Ovary (tissue), 9 donors: Measurements from ENCODE around the gene AGAP5. TPM values are rescaled to one million over a fixed set of nuclear protein-coding genes. Genes with fewer than 3 reads are reported as not detected.

Source experiments
- DNase-seq, 5 donors: peaks; one replicate each; pipeline ENCODE4 v3.0.0-alpha.2; 2019 to 2020
- H3K27ac ChIP-seq, 2 donors: fragments of 200-600 bp; one replicate each; pipeline versions ENCODE4 v1.5.1 to v1.8.0; 2019 to 2022
- H3K27me3 ChIP-seq: fragments of 200-600 bp; one replicate; pipeline ENCODE4 v1.8.0; 2022
- H3K36me3 ChIP-seq: fragments of 200-600 bp; sonication (generic); one replicate; pipeline ENCODE4 v1.5.1; 2019
- H3K4me1 ChIP-seq: one replicate; pipeline ENCODE4 v1.8.1; 2013; ENCODE audit warnings: mild to moderate bottlenecking, moderate library complexity; ENCODE audit not compliant: insufficient read depth
- H3K4me3 ChIP-seq: fragments of 200-600 bp; sonication (generic); one replicate; pipeline ENCODE4 v1.5.1; 2017
- H3K9me3 ChIP-seq, 2 donors: fragments of 200-600 bp in 1 of 2; sonication (generic) in 1 of 2; one replicate each; pipeline versions ENCODE4 v1.5.1 to v1.8.1; 2013 to 2019; ENCODE audit warnings: mild to moderate bottlenecking in 1 of 2, moderate library complexity in 1 of 2
- EP300 ChIP-seq: sonication (generic); formaldehyde crosslinking; IDR thresholded peaks from one replicate; pipeline ENCODE4 v1.6.1; 2017; ENCODE audit warnings: antibody characterized with exemption
- POLR2A ChIP-seq: fragments of 450-650 bp; IDR thresholded peaks from one replicate; pipeline ENCODE4 v1.6.1; 2017; ENCODE audit warnings: antibody characterized with exemption, mild to moderate bottlenecking, moderate library complexity
- WGBS, 3 donors: extraction: QIAGEN DNeasy Blood & Tissue Kit in 1 of 3; methylation state at CpG; one replicate each; pipeline versions ENCODE4 v1.1.5 to v1.1.7; 2013 to 2017; 5-methylcytosine and 5-hydroxymethylcytosine counted together
- intact Hi-C, 4 donors: fragments of 100-400 bp; cut with DNase I; formaldehyde crosslinking; loops; one replicate each; pipeline versions ENCODE4 v1.11.0 to v1.15.1; 2022 to 2023
- polyA plus RNA-seq, 2 donors: library from polyadenylated mRNA; stranded (reverse); fragments of 200-250 nt in 1 of 2; fragments of 350-450 nt in 1 of 2; fragmentation: Illumina TruSeq in 1 of 2; extraction: RNeasy Lipid Tissue Mini Kit (QIAGEN cat#74804) in 1 of 2; gene quantifications; one replicate each; pipeline ENCODE4 v1.2.3, GENCODE V29; 2013 to 2014
- total RNA-seq, 7 donors: library from RNA; depleted of rRNA in 2 of 7; stranded (reverse); fragments of >200 nt in 2 of 7; fragmentation: NEBNext Ultra II Directional in 3 of 7; extraction: Animal tissue kit (Norgen Biotek cat#: 25700) in 3 of 7; gene quantifications; one replicate each; pipeline versions ENCODE4 v1.1.0 to v1.2.4, GENCODE V29; 2016 to 2023
- TF ChIP-seq, protein P1 (sequence below), 3 donors: fragments of 450-650 bp in 2 of 3; fragments of 200-600 bp in 1 of 3; IDR thresholded peaks; one replicate each; pipeline versions ENCODE4 v1.5.1 to v1.8.0; 2016 to 2022; ENCODE audit warnings: antibody characterized with exemption in 3 of 3, mild to moderate bottlenecking in 1 of 3
- donor health status: DM: no; HTN: no; CAD: no; lungs with moderate emphysema.
- donor health status: DM: no; HTN: no; CAD: no.
- donor health status: Bipolar disorder and iron deficiency.
- donor health status: DM: yes; HTN: yes; CAD: no.
- donor health status: DM: no; HTN: no; CAD: no.
- donor health status: DM: yes; HTN: yes; CAD: no.

Gene AGAP5
- total and polyA plus RNA-seq, 9 donors = 2.0 to 11.1 (median 6.6) TPM

DNA sequence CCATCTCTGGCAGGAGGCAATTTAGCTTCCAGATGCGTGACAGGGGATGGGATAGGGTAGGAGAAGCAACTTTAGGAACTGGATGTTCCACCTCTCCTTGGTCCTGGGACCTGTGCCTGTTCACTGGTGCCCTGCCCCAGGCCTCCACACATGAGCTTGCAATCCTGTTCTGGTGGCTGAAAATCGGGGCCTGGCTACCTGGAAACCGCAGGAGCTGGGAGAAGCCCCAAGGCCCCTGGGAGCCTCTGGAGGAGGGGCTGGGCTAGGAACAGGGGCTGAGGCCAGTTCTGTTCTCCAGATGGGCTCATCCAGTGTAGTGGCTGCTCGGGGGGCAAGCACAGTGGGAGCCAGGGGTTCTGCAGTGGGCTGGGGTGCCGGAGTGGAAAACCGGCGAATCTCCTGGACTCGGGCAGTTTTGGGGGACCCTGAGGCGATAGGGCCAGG lies 51.3 kb downstream of the AGAP5 start:
- Histone ChIP-seq H3K9me3 (no peaks in the 10 kb centered on the region), H3K4me3 (no peak overlapping the region), H3K4me1 (no peaks in the 10 kb centered on the region), H3K27ac (no peak overlapping the region), H3K27me3 (no peaks in the 10 kb centered on the region), H3K36me3 (no peaks in the 10 kb centered on the region)
- 90 to 92% (median 91%) methylated on average over 9 of the region's 9 CpGs for WGBS, 3 donors
- DNase-seq = no peak
- intact Hi-C loops = no loop called here
- TF ChIP-seq EP300 = no peak
- TF ChIP-seq POLR2A = no peak
- TF ChIP-seq, protein P1, sequence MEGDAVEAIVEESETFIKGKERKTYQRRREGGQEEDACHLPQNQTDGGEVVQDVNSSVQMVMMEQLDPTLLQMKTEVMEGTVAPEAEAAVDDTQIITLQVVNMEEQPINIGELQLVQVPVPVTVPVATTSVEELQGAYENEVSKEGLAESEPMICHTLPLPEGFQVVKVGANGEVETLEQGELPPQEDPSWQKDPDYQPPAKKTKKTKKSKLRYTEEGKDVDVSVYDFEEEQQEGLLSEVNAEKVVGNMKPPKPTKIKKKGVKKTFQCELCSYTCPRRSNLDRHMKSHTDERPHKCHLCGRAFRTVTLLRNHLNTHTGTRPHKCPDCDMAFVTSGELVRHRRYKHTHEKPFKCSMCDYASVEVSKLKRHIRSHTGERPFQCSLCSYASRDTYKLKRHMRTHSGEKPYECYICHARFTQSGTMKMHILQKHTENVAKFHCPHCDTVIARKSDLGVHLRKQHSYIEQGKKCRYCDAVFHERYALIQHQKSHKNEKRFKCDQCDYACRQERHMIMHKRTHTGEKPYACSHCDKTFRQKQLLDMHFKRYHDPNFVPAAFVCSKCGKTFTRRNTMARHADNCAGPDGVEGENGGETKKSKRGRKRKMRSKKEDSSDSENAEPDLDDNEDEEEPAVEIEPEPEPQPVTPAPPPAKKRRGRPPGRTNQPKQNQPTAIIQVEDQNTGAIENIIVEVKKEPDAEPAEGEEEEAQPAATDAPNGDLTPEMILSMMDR (IDR thresholded peaks at IDR 0.05) = no peak

- TF ChIP-seq, protein P1 (IDR thresholded peaks at IDR 0.05) = no peak
- TF ChIP-seq EP300 = no peak
- no peak for TF ChIP-seq POLR2A
- no peak for DNase-seq
- Histone ChIP-seq H3K4me1 (no peaks in the 10 kb centered on the region), H3K9me3 (no peaks in the 10 kb centered on the region), H3K27me3 (no peaks in the 10 kb centered on the region), H3K4me3 (no peak overlapping the region), H3K36me3 (no peaks in the 10 kb centered on the region), H3K27ac (no peak overlapping the region)
- WGBS, 3 donors = 71 to 82% (median 76%) methylated on average over 3 of the region's 3 CpGs
- intact Hi-C loops = loop anchor here in 2 of 4 donors (2.0 kb wide), 2 partner anchors 114 to 118 kb away; no protein-coding TSS in a partner anchor
Measured at GRCh38 chr10:73645251-73645650, 52.7 kb downstream of the AGAP5 start.

DNA sequence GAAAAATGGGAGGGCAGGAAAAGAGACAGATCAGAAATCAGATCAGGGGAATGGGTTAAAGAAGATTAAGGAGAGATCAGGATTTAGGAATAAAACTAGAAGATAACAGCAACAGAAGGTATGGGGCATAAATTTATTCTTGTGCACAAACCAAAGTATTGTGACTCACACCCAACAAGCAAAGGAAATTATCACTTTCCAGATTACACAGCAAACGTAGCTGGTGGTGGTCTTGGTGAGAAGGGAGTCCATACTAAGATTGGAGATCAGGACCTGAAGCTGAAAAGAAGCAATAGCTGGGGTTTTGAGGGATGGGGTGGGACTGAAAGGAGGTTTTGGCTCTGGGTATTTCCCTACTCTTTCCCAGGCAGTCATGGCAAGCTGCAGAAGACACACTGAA lies 53.1 kb downstream of the AGAP5 start:
- no peak for DNase-seq
- TF ChIP-seq EP300 = no peak
- TF ChIP-seq, protein P1 (IDR thresholded peaks at IDR 0.05) = no peak
- no peaks in the 10 kb centered on the region for H3K9me3 ChIP-seq
- intact Hi-C loops = loop anchor here in 3 of 4 donors (1.0 to 2.0 kb wide), 3 partner anchors 114 to 118 kb away; no protein-coding TSS in a partner anchor
- no peaks in the 10 kb centered on the region for H3K4me1 ChIP-seq
- WGBS, 3 donors = 53 to 64% (median 57%) methylated on average over 1 of the region's 1 CpG
- no peaks in the 10 kb centered on the region for H3K36me3 ChIP-seq
- no peaks in the 10 kb centered on the region for H3K27me3 ChIP-seq
- H3K4me3 ChIP-seq = no peak overlapping the region
- no peak overlapping the region for H3K27ac ChIP-seq

DNA sequence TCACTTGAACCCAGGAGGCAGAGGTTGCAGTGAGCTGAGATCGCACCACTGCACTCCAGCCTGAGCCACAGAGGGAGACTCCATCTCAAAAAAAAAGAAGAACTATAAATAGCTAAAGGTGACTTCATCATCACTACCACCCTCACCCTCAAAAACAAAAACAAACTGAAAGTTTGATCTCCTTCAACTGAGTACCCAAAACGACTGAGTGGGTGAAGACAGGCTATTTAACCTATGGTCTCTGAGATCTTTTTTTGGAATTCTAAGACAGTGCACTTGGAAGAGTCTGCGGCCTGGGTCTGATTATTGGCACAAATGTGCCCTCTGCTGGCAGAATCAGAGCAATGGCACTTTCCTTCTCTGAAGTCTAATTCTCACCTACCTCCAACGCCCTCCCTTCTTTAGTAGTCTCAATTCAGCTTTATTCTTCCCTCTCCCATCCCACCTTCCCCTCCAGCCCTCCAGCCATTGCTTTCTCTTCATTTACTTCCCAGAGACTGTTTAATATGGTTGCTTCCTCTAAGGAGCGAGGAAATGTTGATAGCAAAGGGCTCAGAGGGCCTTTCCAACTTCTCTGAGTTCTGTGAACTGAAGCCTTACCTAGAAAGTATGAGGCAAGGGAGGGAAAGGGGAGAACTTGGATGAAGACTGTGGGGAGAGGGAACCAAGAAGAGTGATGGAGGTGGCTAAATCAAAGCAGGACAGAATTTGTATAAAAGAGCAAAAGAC lies 53.7 kb downstream of the AGAP5 start:
- TF ChIP-seq POLR2A = no peak
- TF ChIP-seq, protein P1 (IDR thresholded peaks at IDR 0.05) = peak; percentile 82 to 89 (median 84)
- no peak for TF ChIP-seq EP300
- Histone ChIP-seq H3K4me1 (no peaks in the 10 kb centered on the region), H3K27ac (no peak overlapping the region), H3K36me3 (no peaks in the 10 kb centered on the region), H3K4me3 (no peak overlapping the region), H3K27me3 (no peaks in the 10 kb centered on the region), H3K9me3 (no peaks in the 10 kb centered on the region)
- DNase-seq = peak; percentile 50 to 66 (median 53)
- intact Hi-C loops = loop anchor here in 3 of 4 donors (1.0 to 2.0 kb wide), 3 partner anchors 113 to 117 kb away; no protein-coding TSS in a partner anchor
- WGBS, 3 donors = 16 to 21% (median 18%) methylated on average over 5 of the region's 5 CpGs
